ENCODE data around the gene CT83.

GRCh38 chrX:116436358-116436816, 26.4 kb downstream of the CT83 start, which contains the start of gene SLC6A14:
- TF ChIP-seq CTCF (IDR thresholded peaks at IDR 0.05; ENCODE audit: poor library complexity, severe bottlenecking) = no peak
- no peak for TF ChIP-seq POLR2AphosphoS5 (IDR thresholded peaks at IDR 0.05)
- no peak for TF ChIP-seq EZH2 (IDR thresholded peaks at IDR 0.05; ENCODE audit: borderline replicate concordance, insufficient read depth, low read length, poor library complexity, severe bottlenecking)
- TF ChIP-seq MXI1 (conservative IDR thresholded peaks at IDR 0.05; ENCODE audit: poor library complexity, severe bottlenecking) = no peak
